Thymus (tissue), 11 donors: ENCODE results near the gene DPYSL5. TPM values are rescaled to one million over a fixed set of nuclear protein-coding genes. Genes with fewer than 3 reads are reported as not detected.

Experiments
- DNase-seq, 9 donors: peaks; one replicate each; pipeline ENCODE4 v3.0.0-alpha.2; 2013; ENCODE audit warnings: low spot score in 9 of 9, low read depth in 6 of 9, missing footprints in 1 of 9
- H3K27ac ChIP-seq, 2 donors: one replicate each; pipeline ENCODE4 v1.5.1; 2013; ENCODE audit warnings: control low read depth in 1 of 2, low read depth in 1 of 2, low read length in 1 of 2, mild to moderate bottlenecking in 1 of 2, moderate library complexity in 1 of 2
- H3K27me3 ChIP-seq, 2 donors: one replicate each; pipeline ENCODE4 v1.5.1; 2013; ENCODE audit warnings: low read length in 1 of 2; ENCODE audit not compliant: control insufficient read depth in 2 of 2, insufficient read depth in 1 of 2
- H3K36me3 ChIP-seq, 2 donors: one replicate each; pipeline ENCODE4 v1.5.1; 2013; ENCODE audit warnings: low read length in 1 of 2, mild to moderate bottlenecking in 1 of 2, moderate library complexity in 1 of 2; ENCODE audit not compliant: control insufficient read depth in 2 of 2, insufficient read depth in 2 of 2
- H3K4me1 ChIP-seq, 2 donors: one replicate each; pipeline ENCODE4 v1.5.1; 2013; ENCODE audit warnings: low read length in 2 of 2; ENCODE audit not compliant: control insufficient read depth in 2 of 2, insufficient read depth in 2 of 2
- H3K4me3 ChIP-seq, 2 donors: one replicate each; pipeline ENCODE4 v1.5.1; 2013; ENCODE audit warnings: low read length in 2 of 2, control low read depth in 1 of 2, mild to moderate bottlenecking in 1 of 2
- H3K9me3 ChIP-seq, 2 donors: one replicate each; pipeline ENCODE4 v1.5.1; 2013; ENCODE audit warnings: low read length in 1 of 2, mild to moderate bottlenecking in 1 of 2; ENCODE audit not compliant: control insufficient read depth in 2 of 2, insufficient read depth in 1 of 2
- WGBS: extraction: QIAGEN DNeasy Blood & Tissue Kit; methylation state at CpG from one replicate; pipeline ENCODE4 v1.1.7; 2013; 5-methylcytosine and 5-hydroxymethylcytosine counted together
- polyA plus RNA-seq: library from polyadenylated mRNA; stranded (reverse); fragments of 200-250 nt; gene quantifications from one replicate; pipeline ENCODE4 v1.2.3, GENCODE V29; 2013
- total RNA-seq: library from RNA; stranded (reverse); fragments of 120-200 nt; gene quantifications from one replicate; pipeline ENCODE4 v1.2.4, GENCODE V29; 2013
- donor health status: healthy.

The DPYSL5 gene
- total and polyA plus RNA-seq, 2 donors, result 0.09 to 0.16 TPM

DNA sequence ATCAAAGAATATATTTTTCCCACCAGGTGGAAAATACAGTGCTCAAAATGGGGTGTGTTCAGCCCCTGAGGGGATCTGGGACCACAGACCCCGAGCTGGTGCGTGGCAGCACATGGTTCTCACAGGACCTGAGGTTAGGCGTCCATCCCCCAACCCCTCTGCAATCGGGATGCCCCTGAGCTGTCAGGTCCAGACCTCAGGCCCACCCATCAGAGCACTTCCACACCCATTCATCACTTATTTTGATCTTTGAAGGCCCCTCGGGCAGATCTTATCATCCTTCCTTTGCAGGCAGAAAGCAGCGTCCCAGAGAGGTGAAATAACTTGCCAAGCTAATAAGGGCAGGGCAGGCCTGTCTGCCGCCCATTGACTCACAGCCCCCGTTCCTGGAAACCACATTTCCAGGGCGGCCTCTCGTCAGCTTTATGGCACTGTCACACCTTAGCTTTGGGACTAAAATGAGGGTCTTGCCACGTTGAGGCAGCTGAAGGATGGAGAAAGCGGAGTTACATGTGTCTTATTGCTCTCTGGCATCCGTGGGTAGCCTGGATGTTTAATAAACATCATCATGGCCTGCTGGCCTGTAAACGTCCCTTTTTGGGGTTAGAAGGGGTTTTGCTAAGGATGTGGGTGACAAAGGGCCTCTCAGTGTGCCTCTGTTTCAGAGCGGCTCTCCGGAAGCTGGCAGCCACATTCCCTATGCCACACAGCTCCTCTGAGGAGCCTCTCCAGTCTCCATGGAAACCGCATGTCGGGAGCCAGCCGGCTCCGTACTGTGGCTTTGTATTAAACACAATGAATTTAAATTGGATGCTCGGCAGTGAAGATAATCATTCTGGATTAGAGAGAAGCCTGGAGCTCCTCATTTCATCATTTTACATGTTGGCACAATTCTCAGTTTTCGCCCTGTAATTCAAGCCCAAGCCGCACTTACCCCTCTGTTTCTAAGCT is 64.3 kb downstream of the DPYSL5 start:
- H3K27ac ChIP-seq, result no peak overlapping the region
- peaks cover 0 to 16% of the 10 kb centered on the region in 2 donors for H3K27me3 ChIP-seq
- no peaks in the 10 kb centered on the region for H3K4me1 ChIP-seq
- H3K36me3 ChIP-seq, result no peaks in the 10 kb centered on the region
- WGBS, result 87% methylated on average over 23 of the region's 23 CpGs
- DNase-seq, result no peak
- no peaks in the 10 kb centered on the region for H3K9me3 ChIP-seq
- no peak overlapping the region for H3K4me3 ChIP-seq

DNA sequence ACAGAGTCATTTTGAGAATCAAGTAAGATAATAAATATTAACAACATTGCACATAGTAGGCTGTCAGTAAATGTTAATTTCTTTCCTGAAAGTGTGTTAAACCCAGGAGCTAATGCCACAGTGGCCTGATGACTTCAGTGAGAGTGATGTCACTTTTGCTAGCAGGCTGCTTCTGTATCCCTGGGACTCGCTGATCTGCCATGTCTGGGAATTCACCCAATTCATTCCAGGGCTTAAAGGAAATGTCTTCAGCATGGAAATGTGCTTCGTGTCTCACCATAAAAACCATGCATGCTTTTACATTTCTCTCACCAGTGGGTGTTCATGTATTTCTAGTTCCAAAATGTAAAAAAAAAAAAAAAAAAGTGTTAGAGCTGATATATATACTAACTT is 65.7 kb downstream of the DPYSL5 start:
- Histone ChIP-seq H3K27ac (no peak overlapping the region), H3K27me3 (peaks cover 0 to 16% of the 10 kb centered on the region in 2 donors), H3K4me3 (no peak overlapping the region), H3K36me3 (no peaks in the 10 kb centered on the region), H3K9me3 (no peaks in the 10 kb centered on the region), H3K4me1 (no peaks in the 10 kb centered on the region)
- DNase-seq, result no peak
- WGBS, result 94% methylated on average over 2 of the region's 2 CpGs

DNA sequence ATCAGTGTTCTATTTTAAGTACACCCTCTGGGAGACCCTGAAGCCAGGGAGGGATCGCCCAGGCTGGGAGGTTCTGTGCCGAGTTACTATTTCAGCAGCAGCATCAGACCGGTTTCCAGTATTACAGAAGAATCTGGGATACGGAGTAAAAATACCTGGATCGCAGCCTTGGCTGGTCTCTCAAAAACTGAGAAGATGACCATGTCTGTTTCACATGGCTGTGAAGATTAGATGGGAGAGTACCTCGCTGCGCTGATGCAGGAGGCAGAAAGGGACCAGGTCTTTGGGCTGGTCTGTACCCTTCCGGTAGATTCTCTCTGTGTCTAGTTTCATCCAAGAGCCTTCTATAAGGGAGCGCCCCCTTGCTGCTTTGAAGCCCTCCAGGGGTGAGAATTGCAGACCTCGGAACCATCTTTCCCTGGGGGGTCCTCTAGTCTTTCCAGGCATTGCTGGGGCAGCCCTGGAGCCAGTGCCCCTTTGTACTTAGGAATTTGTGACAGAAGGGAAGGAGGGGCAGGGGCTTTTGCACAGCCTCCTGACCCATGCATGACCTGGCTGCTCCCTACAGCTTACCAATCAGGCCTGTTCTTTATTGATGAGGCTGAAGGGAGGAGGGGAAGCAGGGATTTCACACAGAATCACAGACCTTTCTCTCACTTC is 66.2 kb downstream of the DPYSL5 start:
- Histone ChIP-seq H3K9me3 (no peaks in the 10 kb centered on the region), H3K4me3 (no peak overlapping the region), H3K36me3 (no peaks in the 10 kb centered on the region), H3K27ac (no peak overlapping the region), H3K4me1 (no peaks in the 10 kb centered on the region), H3K27me3 (peaks cover 0 to 16% of the 10 kb centered on the region in 2 donors)
- WGBS, result 95% methylated on average over 10 of the region's 10 CpGs
- no peak for DNase-seq

DNA sequence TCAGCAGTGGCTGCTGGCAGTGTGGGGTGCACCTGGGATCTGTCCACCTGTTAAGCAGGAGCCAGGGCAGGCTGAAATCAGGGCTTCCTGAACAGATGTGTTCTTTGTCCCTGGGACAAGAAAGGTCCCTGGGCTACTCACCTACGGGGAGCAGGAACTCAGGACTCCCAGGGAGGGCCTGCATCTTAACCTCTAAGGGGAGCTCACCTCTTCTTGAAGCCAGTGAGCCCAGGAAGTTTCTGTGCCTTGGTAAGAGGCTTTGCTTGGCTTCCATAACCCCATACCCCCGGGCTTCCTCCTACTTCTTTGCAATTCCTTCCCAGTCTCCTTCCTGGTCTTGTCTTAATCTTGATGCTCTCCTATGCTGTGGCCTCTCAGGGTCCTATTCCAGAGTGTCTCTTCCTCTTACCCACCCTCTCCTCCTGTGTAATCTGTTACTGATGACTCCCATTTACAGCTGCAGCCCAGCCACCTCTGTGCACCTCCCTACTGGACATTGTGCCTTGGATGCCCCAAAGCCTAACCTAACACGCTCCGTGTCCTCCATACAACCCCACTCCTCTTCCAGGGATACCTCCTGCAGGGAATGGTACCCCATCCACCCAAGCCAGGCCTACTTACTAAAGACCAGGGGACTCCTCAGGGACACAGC is 66.9 kb downstream of the DPYSL5 start:
- DNase-seq, result no peak
- Histone ChIP-seq H3K27ac (no peak overlapping the region), H3K27me3 (peaks cover 0 to 16% of the 10 kb centered on the region in 2 donors), H3K4me1 (no peaks in the 10 kb centered on the region), H3K4me3 (no peak overlapping the region), H3K9me3 (no peaks in the 10 kb centered on the region), H3K36me3 (no peaks in the 10 kb centered on the region)
- 77% methylated on average over 4 of the region's 4 CpGs for WGBS

- Histone ChIP-seq H3K4me1 (no peaks in the 10 kb centered on the region), H3K9me3 (no peaks in the 10 kb centered on the region), H3K27ac (no peak overlapping the region), H3K27me3 (peaks cover 0 to 16% of the 10 kb centered on the region in 2 donors), H3K36me3 (no peaks in the 10 kb centered on the region), H3K4me3 (no peak overlapping the region)
- DNase-seq, result no peak
- 98% methylated on average over 5 of the region's 5 CpGs for WGBS
Observed at GRCh38 chr2:26915316-26915715, 67.4 kb downstream of the DPYSL5 start.

DNA sequence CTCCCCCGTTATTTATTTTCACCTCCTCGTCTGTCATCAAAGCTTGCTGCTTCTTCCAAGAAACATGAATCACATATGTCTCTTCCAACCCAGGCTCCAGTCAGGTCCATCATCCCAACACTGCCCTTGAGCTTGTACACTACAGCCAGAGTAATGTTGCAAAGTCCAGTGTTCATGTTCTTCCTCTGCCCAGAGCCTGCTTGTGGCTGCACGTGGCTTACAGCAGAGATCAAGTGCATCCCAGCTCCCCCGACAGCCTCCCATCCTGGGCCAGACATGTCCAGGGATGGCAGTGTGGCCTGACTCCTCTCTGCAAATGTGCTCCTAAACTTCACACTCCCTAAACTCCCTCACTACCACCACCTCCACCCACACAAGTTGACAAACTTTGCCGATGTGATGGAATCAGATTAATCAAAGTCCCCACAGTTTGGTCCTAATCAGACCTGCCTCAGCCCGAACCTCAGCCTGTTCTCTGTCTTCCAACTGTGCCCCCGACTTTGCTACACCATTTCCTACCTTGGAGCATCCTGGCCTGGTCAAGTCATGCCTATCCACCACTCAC is 68.3 kb downstream of the DPYSL5 start:
- H3K9me3 ChIP-seq, result no peaks in the 10 kb centered on the region
- peaks cover 0 to 16% of the 10 kb centered on the region in 2 donors for H3K27me3 ChIP-seq
- DNase-seq, result no peak
- H3K27ac ChIP-seq, result no peak overlapping the region
- H3K4me1 ChIP-seq, result no peaks in the 10 kb centered on the region
- WGBS, result 90% methylated on average over 7 of the region's 7 CpGs
- H3K36me3 ChIP-seq, result no peaks in the 10 kb centered on the region
- no peak overlapping the region for H3K4me3 ChIP-seq

GRCh38 chr2:26917135-26917836 is 69.4 kb downstream of the DPYSL5 start:
- H3K27me3 ChIP-seq, result peaks cover 0 to 19% of the 10 kb centered on the region in 2 donors
- H3K4me3 ChIP-seq, result no peak overlapping the region
- no peak overlapping the region for H3K27ac ChIP-seq
- H3K9me3 ChIP-seq, result no peaks in the 10 kb centered on the region
- DNase-seq, result no peak
- H3K36me3 ChIP-seq, result no peaks in the 10 kb centered on the region
- no peaks in the 10 kb centered on the region for H3K4me1 ChIP-seq
- WGBS, result 56% methylated on average over 5 of the region's 5 CpGs

- Histone ChIP-seq H3K27ac (no peak overlapping the region), H3K9me3 (no peaks in the 10 kb centered on the region), H3K4me1 (no peaks in the 10 kb centered on the region), H3K27me3 (peaks cover 0 to 16% of the 10 kb centered on the region in 2 donors), H3K4me3 (no peak overlapping the region), H3K36me3 (no peaks in the 10 kb centered on the region)
- 89% methylated on average over 5 of the region's 5 CpGs for WGBS
- DNase-seq, result no peak
Observed at GRCh38 chr2:26921323-26921722, 73.4 kb downstream of the DPYSL5 start.
